HepG2 (cell line): ENCODE data around the gene LANCL2. TPM values are rescaled to one million over a fixed set of nuclear protein-coding genes. Genes with fewer than 3 reads are reported as not detected.

Experiments used
- ATAC-seq: fragments of 200-7000 bp; cut with Tn5 transposase; 3 replicates; pipeline ENCODE4 v1.9.1; 2020; ENCODE audit warnings: mild to moderate bottlenecking, moderate library complexity
- BruUV-seq: library from RNA; stranded (reverse); fragments of 400-500 nt; replicated peaks from 2 replicates; lab custom pipeline; 2021; lab: Mats Ljungman, UMichigan
- CTCF ChIA-PET: fragments of 300-600 bp; formaldehyde crosslinking; extraction: SDS; loops from one replicate; lab custom pipeline; 2021; ENCODE audit warnings: low total read pairs, inconsistent platforms, low intra/inter-chr PET ratio; lab: Yijun Ruan, JAX
- POLR2A ChIA-PET: fragments of 350-600 bp; sonication (Branson Sonifier 250); formaldehyde crosslinking; loops from one replicate; lab custom pipeline; 2020; ENCODE audit warnings: antibody characterized with exemption, inconsistent platforms; lab: Yijun Ruan, JAX
- DNase-seq: peaks from one replicate; pipeline ENCODE4 v3.0.0-alpha.2; 2015; ENCODE audit warnings: low spot score
- FAIRE-seq: peaks from 3 replicates; lab custom pipeline; 2011; peaks lifted over from hg19 to GRCh38; lab: Jason Lieb, UNC
- H2AFZ ChIP-seq: one replicate; pipeline ENCODE4 v1.6.1; 2011; ENCODE audit warnings: low read length, inconsistent platforms
- H3K27ac ChIP-seq: fragments of 300-600 bp; 3 replicates; pipeline ENCODE4 v1.8.0; 2011; ENCODE audit warnings: mixed run types, mild to moderate bottlenecking, mixed read lengths, low read length, inconsistent platforms; ENCODE audit not compliant: insufficient read depth; ENCODE audit errors: extremely low read length
- H3K27me3 ChIP-seq, 2 experiments: fragments of 200-600 bp in 1 of 2; 2 replicates in 1 of 2; 3 replicates in 1 of 2; pipeline versions ENCODE4 v1.6.0 to v1.8.0; 2011; ENCODE audit warnings: low read length in 2 of 2, mild to moderate bottlenecking in 2 of 2, moderate library complexity in 2 of 2, inconsistent platforms in 1 of 2; ENCODE audit not compliant: insufficient read depth in 2 of 2, control insufficient read depth in 1 of 2
- H3K36me3 ChIP-seq, 2 experiments: fragments of 200-600 bp in 1 of 2; replicated peaks in 1 of 2; 2 replicates in 1 of 2; 3 replicates in 1 of 2; pipeline versions ENCODE4 v1.5.1 to v1.8.0; 2011; ENCODE audit warnings: low read length in 2 of 2, inconsistent platforms in 1 of 2; ENCODE audit not compliant: insufficient read depth in 2 of 2, control insufficient read depth in 1 of 2
- H3K4me1 ChIP-seq: 2 replicates; pipeline ENCODE4 v1.5.1; 2012; ENCODE audit warnings: low read length, inconsistent platforms; ENCODE audit not compliant: insufficient read depth
- H3K4me2 ChIP-seq: 2 replicates; pipeline ENCODE4 v1.6.0; 2011; ENCODE audit warnings: low read depth, low read length, inconsistent platforms
- H3K4me3 ChIP-seq, 3 experiments: fragments of 200-600 bp in 1 of 3; sonication (generic), shearing (Covaris generic) in 1 of 3; replicated peaks in 1 of 3; 2 replicates each; pipeline ENCODE4 v1.5.1; 2011 to 2016; ENCODE audit warnings: low read length in 3 of 3, inconsistent platforms in 2 of 3, low read depth in 2 of 3, mild to moderate bottlenecking in 2 of 3, control low read depth in 1 of 3, mixed read lengths in 1 of 3; ENCODE audit not compliant: insufficient read depth in 1 of 3
- H3K79me2 ChIP-seq: one replicate; pipeline ENCODE4 v1.6.1; 2011; ENCODE audit warnings: low read length, inconsistent platforms; ENCODE audit not compliant: insufficient read depth
- H3K9ac ChIP-seq: 2 replicates; pipeline ENCODE4 v1.6.0; 2011; ENCODE audit warnings: mild to moderate bottlenecking, low read depth, low read length, inconsistent platforms; ENCODE audit not compliant: insufficient read depth
- H3K9me3 ChIP-seq: 2 replicates; pipeline ENCODE4 v1.5.1; 2012; ENCODE audit warnings: mild to moderate bottlenecking, low read length
- H4K20me1 ChIP-seq: 2 replicates; pipeline ENCODE4 v1.6.0; 2011; ENCODE audit warnings: inconsistent platforms, mild to moderate bottlenecking, low read length, moderate library complexity; ENCODE audit not compliant: insufficient read depth
- CAMTA2 ChIP-seq: sonication (generic); formaldehyde crosslinking; IDR thresholded peaks from 2 replicates; pipeline ENCODE4 v1.4.0; 2020; ENCODE audit warnings: mild to moderate bottlenecking, missing genetic modification reagents, borderline replicate concordance
- ESRRA ChIP-seq: sonication (generic); formaldehyde crosslinking; IDR thresholded peaks from 2 replicates; pipeline ENCODE4 v1.5.1; 2020; ENCODE audit warnings: mild to moderate bottlenecking, low read depth, missing genetic modification reagents
- HCFC1 ChIP-seq: fragments of 150-350 bp; IDR thresholded peaks from 2 replicates; pipeline ENCODE4 v1.6.1; 2014; ENCODE audit warnings: low read depth, low read length
- NR1H2 ChIP-seq: sonication (generic); formaldehyde crosslinking; IDR thresholded peaks from 2 replicates; pipeline ENCODE4 v1.8.1; 2022; ENCODE audit warnings: low read depth, missing genetic modification reagents, borderline replicate concordance
- ZNF24 ChIP-seq: fragments of 450-650 bp; IDR thresholded peaks from 2 replicates; pipeline ENCODE4 v1.6.1; 2017; ENCODE audit warnings: antibody characterized with exemption, mild to moderate bottlenecking
- ZNF543 ChIP-seq: sonication (generic); formaldehyde crosslinking; IDR thresholded peaks from 2 replicates; pipeline ENCODE4 v1.4.0; 2020; ENCODE audit warnings: mild to moderate bottlenecking, missing genetic modification reagents
- ZNF670 ChIP-seq: sonication (generic); formaldehyde crosslinking; IDR thresholded peaks from 2 replicates; pipeline ENCODE4 v1.8.0; 2022; ENCODE audit warnings: mild to moderate bottlenecking, missing genetic modification reagents, borderline replicate concordance
- ZNF788 ChIP-seq: sonication (generic); formaldehyde crosslinking; IDR thresholded peaks from 2 replicates; pipeline ENCODE4 v1.5.0; 2020; ENCODE audit warnings: mild to moderate bottlenecking, missing genetic modification reagents, borderline replicate concordance
- WGBS: methylation state at CpG from one replicate; pipeline ENCODE4 v1.1.6; 2017; ENCODE audit warnings: low lambda C conversion rate; 5-methylcytosine and 5-hydroxymethylcytosine counted together
- in situ Hi-C: cut with HindIII; loops from 2 replicates; pipeline ENCODE4 v1.10.0; 2017; ENCODE audit warnings: low pct_unique_long_range_greater_than_20kb; ENCODE audit not compliant: extremely low pct_ligation_motif_present
- intact Hi-C: fragments of 100-400 bp; cut with micrococcal nuclease; formaldehyde crosslinking; loops from one replicate; pipeline ENCODE4 v1.10.0; 2022; ENCODE audit not compliant: unreplicated experiment
- polyA plus RNA-seq, 8 experiments: library from polyadenylated mRNA; depleted of rRNA in 3 of 8; stranded (reverse) in 7 of 8; unstranded in 1 of 8; fragments of >200 nt; fragmentation: Illumina TruSeq in 4 of 8; extraction: Trizol in 4 of 8; gene quantifications; 2 replicates each; pipeline versions ENCODE4 v1.2.1 to v1.2.3, GENCODE V29; 2011 to 2016; ENCODE audit warnings: low read depth in 4 of 8, missing spikeins in 1 of 8, mixed read lengths in 1 of 8; ENCODE audit not compliant: insufficient read depth in 1 of 8
- total RNA-seq, 5 experiments: library from RNA; depleted of rRNA; stranded (reverse); fragments of >200 nt; fragmentation: Illumina TruSeq; extraction: Trizol; gene quantifications; 2 replicates each; pipeline ENCODE4 v1.2.3, GENCODE V29; 2016; ENCODE audit warnings: low read depth in 1 of 5
- TF ChIP-seq, protein P1 (sequence below), 2 experiments: sonication (generic) in 1 of 2; formaldehyde crosslinking in 1 of 2; IDR thresholded peaks; 2 replicates each; pipeline versions ENCODE4 v1.5.1 to v1.6.1; 2011 to 2020; ENCODE audit warnings: borderline replicate concordance in 1 of 2, low read depth in 1 of 2, low read length in 1 of 2, mild to moderate bottlenecking in 1 of 2, missing genetic modification reagents in 1 of 2, moderate library complexity in 1 of 2
- TF ChIP-seq, protein P2 (sequence below): sonication (generic); formaldehyde crosslinking; IDR thresholded peaks from 2 replicates; pipeline ENCODE4 v1.9.0; 2021; ENCODE audit warnings: missing genetic modification reagents, borderline replicate concordance
- TF ChIP-seq, protein P3 (sequence below): sonication (generic); formaldehyde crosslinking; IDR thresholded peaks from 2 replicates; pipeline ENCODE4 v1.5.0; 2020; ENCODE audit warnings: missing genetic modification reagents
- TF ChIP-seq, protein P4 (sequence below): IDR thresholded peaks from 2 replicates; pipeline ENCODE4 v1.6.1; 2016; ENCODE audit warnings: low read depth
- TF ChIP-seq, protein P5 (sequence below): sonication (generic); formaldehyde crosslinking; IDR thresholded peaks from 2 replicates; pipeline ENCODE4 v1.5.0; 2020; ENCODE audit warnings: mild to moderate bottlenecking, low read depth, missing genetic modification reagents, borderline replicate concordance

The LANCL2 gene
- total and polyA plus RNA-seq, 2 of the 13 experiments (the other 11 are each of a cell fraction or from before 2014, with no cell fraction given), result 10.0 to 13.8 TPM

DNA sequence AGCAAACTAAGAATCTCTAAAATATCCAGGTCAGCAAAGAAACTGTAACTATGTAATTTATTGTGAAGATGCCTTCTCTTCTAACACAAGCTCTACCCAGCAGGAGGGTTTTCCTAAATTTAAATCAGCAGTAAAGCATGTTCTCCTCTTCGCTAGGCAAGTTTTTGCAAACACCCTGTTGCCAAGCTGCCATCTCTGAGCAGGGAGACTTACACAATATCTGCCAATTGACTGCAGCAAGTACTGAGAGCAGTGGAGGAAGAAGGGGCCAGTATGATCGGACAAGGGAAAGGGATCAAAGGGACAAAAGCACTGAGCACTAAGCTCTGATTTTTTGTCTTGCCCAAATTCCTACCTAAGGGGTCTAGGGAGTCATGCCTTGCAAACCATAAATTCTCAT lies 16.0 kb upstream of the LANCL2 start (continued):
- TF ChIP-seq, protein P1, sequence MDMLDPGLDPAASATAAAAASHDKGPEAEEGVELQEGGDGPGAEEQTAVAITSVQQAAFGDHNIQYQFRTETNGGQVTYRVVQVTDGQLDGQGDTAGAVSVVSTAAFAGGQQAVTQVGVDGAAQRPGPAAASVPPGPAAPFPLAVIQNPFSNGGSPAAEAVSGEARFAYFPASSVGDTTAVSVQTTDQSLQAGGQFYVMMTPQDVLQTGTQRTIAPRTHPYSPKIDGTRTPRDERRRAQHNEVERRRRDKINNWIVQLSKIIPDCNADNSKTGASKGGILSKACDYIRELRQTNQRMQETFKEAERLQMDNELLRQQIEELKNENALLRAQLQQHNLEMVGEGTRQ (IDR thresholded peaks at IDR 0.05; ENCODE audit: low read depth, low read length), result no peak
- TF ChIP-seq, protein P1 (CRISPR knock-in tag; IDR thresholded peaks at IDR 0.05; ENCODE audit: borderline replicate concordance), result no peak
- no peak for TF ChIP-seq ESRRA (CRISPR knock-in tag)

DNA sequence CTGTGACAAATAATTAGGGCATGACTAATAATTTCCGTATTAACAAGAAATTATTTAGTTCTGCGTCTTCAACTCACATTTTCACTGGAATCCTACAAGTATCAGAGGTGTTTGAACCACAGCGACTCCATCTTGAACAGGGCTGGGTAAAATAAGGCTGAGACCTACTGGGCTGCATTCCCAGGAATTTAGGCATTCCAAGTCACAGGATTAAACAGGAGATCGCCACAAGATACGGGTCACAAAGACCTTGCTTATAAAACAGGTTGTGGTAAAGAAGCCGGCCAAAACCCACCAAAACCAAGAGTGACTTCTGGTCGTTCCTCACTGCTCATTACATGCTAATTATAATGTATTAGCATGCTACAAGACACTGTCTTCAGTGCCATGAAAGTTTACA lies 14.9 kb upstream of the LANCL2 start:
- H3K4me3 ChIP-seq, result no peak overlapping the region
- DNase-seq (no peak), FAIRE-seq (no peak), ATAC-seq (no peak)
- no peaks in the 10 kb centered on the region for H4K20me1 ChIP-seq
- H3K4me1 ChIP-seq, result no peaks in the 10 kb centered on the region
- no peak overlapping the region for H3K4me2 ChIP-seq
- no peak overlapping the region for H3K9ac ChIP-seq
- H3K27me3 ChIP-seq, result 0 out of 5 replicates have a peak, but pooled peaks cover 0 to 3% of the 10 kb centered on the region in 2 experiments
- in situ Hi-C loops (no loop called here), intact Hi-C loops (no loop called here)
- H3K79me2 ChIP-seq, result no peaks in the 10 kb centered on the region
- no peak overlapping the region for H2AFZ ChIP-seq
- H3K9me3 ChIP-seq, result no peaks in the 10 kb centered on the region
- no TSS peak for BruUV-seq
- no peaks in the 10 kb centered on the region for H3K36me3 ChIP-seq
- POLR2A ChIA-PET, result no interaction called here
- no peak overlapping the region for H3K27ac ChIP-seq
- no peak for TF ChIP-seq ZNF543 (CRISPR knock-in tag)
- TF ChIP-seq CAMTA2, result no peak
- TF ChIP-seq, protein P2, sequence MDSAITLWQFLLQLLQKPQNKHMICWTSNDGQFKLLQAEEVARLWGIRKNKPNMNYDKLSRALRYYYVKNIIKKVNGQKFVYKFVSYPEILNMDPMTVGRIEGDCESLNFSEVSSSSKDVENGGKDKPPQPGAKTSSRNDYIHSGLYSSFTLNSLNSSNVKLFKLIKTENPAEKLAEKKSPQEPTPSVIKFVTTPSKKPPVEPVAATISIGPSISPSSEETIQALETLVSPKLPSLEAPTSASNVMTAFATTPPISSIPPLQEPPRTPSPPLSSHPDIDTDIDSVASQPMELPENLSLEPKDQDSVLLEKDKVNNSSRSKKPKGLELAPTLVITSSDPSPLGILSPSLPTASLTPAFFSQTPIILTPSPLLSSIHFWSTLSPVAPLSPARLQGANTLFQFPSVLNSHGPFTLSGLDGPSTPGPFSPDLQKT (CRISPR knock-in tag), result no peak
- no peak for TF ChIP-seq ZNF788 (CRISPR knock-in tag)
- TF ChIP-seq, protein P3, sequence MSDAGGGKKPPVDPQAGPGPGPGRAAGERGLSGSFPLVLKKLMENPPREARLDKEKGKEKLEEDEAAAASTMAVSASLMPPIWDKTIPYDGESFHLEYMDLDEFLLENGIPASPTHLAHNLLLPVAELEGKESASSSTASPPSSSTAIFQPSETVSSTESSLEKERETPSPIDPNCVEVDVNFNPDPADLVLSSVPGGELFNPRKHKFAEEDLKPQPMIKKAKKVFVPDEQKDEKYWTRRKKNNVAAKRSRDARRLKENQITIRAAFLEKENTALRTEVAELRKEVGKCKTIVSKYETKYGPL, result no peak
- TF ChIP-seq, protein P4, sequence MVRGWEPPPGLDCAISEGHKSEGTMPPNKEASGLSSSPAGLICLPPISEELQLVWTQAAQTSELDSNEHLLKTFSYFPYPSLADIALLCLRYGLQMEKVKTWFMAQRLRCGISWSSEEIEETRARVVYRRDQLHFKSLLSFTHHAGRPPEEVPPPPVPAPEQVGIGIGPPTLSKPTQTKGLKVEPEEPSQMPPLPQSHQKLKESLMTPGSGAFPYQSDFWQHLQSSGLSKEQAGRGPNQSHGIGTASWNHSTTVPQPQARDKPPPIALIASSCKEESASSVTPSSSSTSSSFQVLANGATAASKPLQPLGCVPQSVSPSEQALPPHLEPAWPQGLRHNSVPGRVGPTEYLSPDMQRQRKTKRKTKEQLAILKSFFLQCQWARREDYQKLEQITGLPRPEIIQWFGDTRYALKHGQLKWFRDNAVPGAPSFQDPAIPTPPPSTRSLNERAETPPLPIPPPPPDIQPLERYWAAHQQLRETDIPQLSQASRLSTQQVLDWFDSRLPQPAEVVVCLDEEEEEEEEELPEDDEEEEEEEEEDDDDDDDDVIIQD (CRISPR knock-in tag), result no peak
- TF ChIP-seq, protein P5, sequence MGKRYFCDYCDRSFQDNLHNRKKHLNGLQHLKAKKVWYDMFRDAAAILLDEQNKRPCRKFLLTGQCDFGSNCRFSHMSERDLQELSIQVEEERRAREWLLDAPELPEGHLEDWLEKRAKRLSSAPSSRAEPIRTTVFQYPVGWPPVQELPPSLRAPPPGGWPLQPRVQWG, result no peak
- no peak for TF ChIP-seq NR1H2 (CRISPR knock-in tag)
- TF ChIP-seq HCFC1, result no peak
- TF ChIP-seq ZNF670 (CRISPR knock-in tag), result no peak
- TF ChIP-seq ZNF24, result no peak
- CTCF ChIA-PET, result no interaction called here
- WGBS, result 19% methylated on average over 7 of the region's 7 CpGs
